GM12878 (cell line): ENCODE results near the gene SCNN1A. TPM values are rescaled to one million over a fixed set of nuclear protein-coding genes. Genes with fewer than 3 reads are reported as not detected.

Source experiments
- CHD4 ChIP-seq: fragments of 200-600 bp; sonication (generic); IDR thresholded peaks from 2 replicates; pipeline ENCODE4 v1.6.1; 2016; ENCODE audit warnings: mild to moderate bottlenecking
- CUX1 ChIP-seq: IDR thresholded peaks from 2 replicates; pipeline ENCODE4 v1.6.1; 2012; ENCODE audit warnings: improper control_type of control experiment, low read depth, low read length; ENCODE audit not compliant: insufficient replicate concordance
- EED ChIP-seq: sonication (generic); IDR thresholded peaks from 2 replicates; pipeline ENCODE4 v1.6.1; 2016; ENCODE audit warnings: antibody characterized with exemption, low read depth
- FOS ChIP-seq: IDR thresholded peaks from 3 replicates; pipeline ENCODE4 v1.6.1; 2011; ENCODE audit warnings: borderline replicate concordance; ENCODE audit not compliant: insufficient read length; ENCODE audit errors: extremely low read depth
- HSF1 ChIP-seq: fragments of 150-350 bp; IDR thresholded peaks from 2 replicates; pipeline ENCODE4 v1.6.1; 2014; ENCODE audit warnings: mild to moderate bottlenecking, low read depth, low read length
- MTA2 ChIP-seq: fragments of 450-650 bp; IDR thresholded peaks from 2 replicates; pipeline ENCODE4 v1.6.1; 2016; ENCODE audit warnings: low read depth, mild to moderate bottlenecking, moderate library complexity
- MYB ChIP-seq: fragments of 150-350 bp; IDR thresholded peaks from 2 replicates; pipeline ENCODE4 v1.6.1; 2014; ENCODE audit warnings: mild to moderate bottlenecking, low read depth, low read length, borderline replicate concordance
- NFYB ChIP-seq: IDR thresholded peaks from 2 replicates; pipeline ENCODE4 v1.6.1; 2011; ENCODE audit warnings: low read depth, mild to moderate bottlenecking, low read length, improper control_type of control experiment, moderate library complexity; ENCODE audit not compliant: insufficient read depth
- NR2C1 ChIP-seq: fragments of 450-650 bp; IDR thresholded peaks from 2 replicates; pipeline ENCODE4 v1.6.1; 2017; ENCODE audit warnings: antibody characterized with exemption, mild to moderate bottlenecking, moderate library complexity
- POLR2A ChIP-seq: IDR thresholded peaks from 2 replicates; pipeline ENCODE4 v1.6.1; 2011; ENCODE audit warnings: low read depth, mild to moderate bottlenecking, low read length
- POLR2AphosphoS5 ChIP-seq: IDR thresholded peaks from 2 replicates; pipeline ENCODE4 v1.6.1; 2011; ENCODE audit warnings: mild to moderate bottlenecking, low read length, inconsistent platforms
- RAD21 ChIP-seq: IDR thresholded peaks from 2 replicates; pipeline ENCODE4 v1.6.1; 2011; ENCODE audit warnings: mild to moderate bottlenecking, low read depth, low read length, moderate library complexity; ENCODE audit not compliant: insufficient read depth
- SUPT20H ChIP-seq: IDR thresholded peaks from 2 replicates; pipeline ENCODE4 v1.6.1; 2011; ENCODE audit warnings: low read depth, mild to moderate bottlenecking, low read length, moderate library complexity, borderline replicate concordance; ENCODE audit not compliant: control insufficient read depth
- TAF1 ChIP-seq: IDR thresholded peaks from 2 replicates; pipeline ENCODE4 v1.6.1; 2011; ENCODE audit warnings: mild to moderate bottlenecking, low read depth, low read length, borderline replicate concordance
- TARDBP ChIP-seq: IDR thresholded peaks from 2 replicates; pipeline ENCODE4 v1.6.1; 2016; ENCODE audit warnings: borderline replicate concordance
- TCF7 ChIP-seq: IDR thresholded peaks from 2 replicates; pipeline ENCODE4 v1.6.1; 2014; ENCODE audit warnings: antibody characterized with exemption, borderline replicate concordance
- YBX1 ChIP-seq: fragments of 450-650 bp; IDR thresholded peaks from 2 replicates; pipeline ENCODE4 v1.6.1; 2016; ENCODE audit warnings: antibody characterized with exemption
- ZNF217 ChIP-seq: fragments of 450-650 bp; IDR thresholded peaks from 2 replicates; pipeline ENCODE4 v1.6.1; 2017; ENCODE audit warnings: antibody characterized with exemption, mild to moderate bottlenecking
- polyA plus RNA-seq, 11 experiments: library from polyadenylated mRNA; depleted of rRNA in 4 of 11; unstranded in 6 of 11; stranded (reverse) in 5 of 11; fragments of >200 nt; fragmentation: Nextera tagmentation in 4 of 11; fragmentation: Illumina TruSeq in 1 of 11; extraction: Ambion mirVana in 4 of 11; extraction: Trizol in 1 of 11; gene quantifications; 1 replicate in 1 of 11; 2 replicates in 10 of 11; pipeline versions ENCODE4 v1.2.1 to v1.2.3, GENCODE V29; 2011 to 2016; ENCODE audit warnings: inconsistent platforms in 2 of 11, missing spikeins in 2 of 11, low read depth in 1 of 11
- total RNA-seq, 4 experiments: library from RNA; depleted of rRNA in 3 of 4; stranded (reverse); fragments of >200 nt in 3 of 4; fragmentation: Illumina TruSeq in 1 of 4; extraction: Trizol in 1 of 4; gene quantifications; 2 replicates each; pipeline versions ENCODE4 v1.2.1 to v1.2.3, GENCODE V29; 2013 to 2021
- TF ChIP-seq, protein P1 (sequence below): IDR thresholded peaks from 2 replicates; pipeline ENCODE4 v1.6.1; 2011; ENCODE audit warnings: borderline replicate concordance, low read depth, mild to moderate bottlenecking, moderate library complexity, low read length; ENCODE audit not compliant: insufficient read depth, poor library complexity, severe bottlenecking
- TF ChIP-seq, protein P2 (sequence below): fragments of 450-650 bp; IDR thresholded peaks from 2 replicates; pipeline ENCODE4 v1.6.1; 2017; ENCODE audit warnings: mild to moderate bottlenecking, low read depth, inconsistent platforms; ENCODE audit not compliant: poor library complexity, severe bottlenecking

The SCNN1A gene
- total and polyA plus RNA-seq, 10 of the 15 experiments (the other 5 are each of a cell fraction or from before 2014, with no cell fraction given), result 0.14 to 0.69 TPM; not detected in 8

DNA sequence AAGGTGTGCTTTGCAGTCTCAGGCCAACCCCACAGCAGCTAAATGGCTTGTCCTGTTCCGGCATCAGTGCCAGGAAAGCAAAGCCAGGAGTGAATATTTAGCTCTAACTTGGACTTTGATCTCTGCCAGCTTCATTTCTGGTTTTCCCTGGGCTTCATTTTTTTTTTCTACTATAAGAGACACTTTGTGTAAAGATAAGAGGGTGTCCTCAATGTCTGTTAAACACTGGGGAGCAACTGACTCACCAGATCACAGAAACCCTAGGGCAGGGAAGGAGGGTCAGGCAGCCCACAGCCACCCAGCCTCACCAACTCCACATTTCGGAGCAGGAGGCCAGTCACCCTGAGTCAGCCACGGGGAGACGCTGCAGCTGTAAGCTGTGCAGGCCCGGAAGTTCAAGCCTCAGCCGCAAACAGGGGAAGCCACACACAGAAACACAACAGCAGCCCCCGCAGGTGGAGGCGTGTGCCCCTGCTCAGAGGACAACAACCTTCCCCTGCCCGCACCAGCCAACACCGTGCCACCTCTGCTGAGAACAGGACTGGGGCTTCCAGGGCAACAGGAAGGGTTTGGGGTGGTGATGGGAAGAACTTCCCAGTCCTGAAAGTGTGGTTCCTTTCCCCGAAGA, 39.8 kb downstream of the SCNN1A start (continued):
- TF ChIP-seq FOS (no peak), POLR2A (peak; percentile 83), ZNF217 (no peak; the same call in 1 of the 2 replicates), SUPT20H (no peak), MTA2 (no peak; the same call in 1 of the 2 replicates), CHD4 (no peak), TCF7 (no peak), TARDBP (0 out of 2 replicates have a peak, but pooled peaks have one; percentile 5), NFYB (no peak), YBX1 (no peak), NR2C1 (0 out of 2 replicates have a peak, but pooled peaks have one; percentile 19), RAD21 (peak; percentile 75), CUX1 (no peak), TAF1 (peak; percentile 59; the same call in 1 of the 2 replicates), MYB (no peak), EED (peak; percentile 34; the same call in 1 of the 2 replicates), HSF1 (no peak), POLR2AphosphoS5 (peak; percentile 69)
- TF ChIP-seq, protein P1, sequence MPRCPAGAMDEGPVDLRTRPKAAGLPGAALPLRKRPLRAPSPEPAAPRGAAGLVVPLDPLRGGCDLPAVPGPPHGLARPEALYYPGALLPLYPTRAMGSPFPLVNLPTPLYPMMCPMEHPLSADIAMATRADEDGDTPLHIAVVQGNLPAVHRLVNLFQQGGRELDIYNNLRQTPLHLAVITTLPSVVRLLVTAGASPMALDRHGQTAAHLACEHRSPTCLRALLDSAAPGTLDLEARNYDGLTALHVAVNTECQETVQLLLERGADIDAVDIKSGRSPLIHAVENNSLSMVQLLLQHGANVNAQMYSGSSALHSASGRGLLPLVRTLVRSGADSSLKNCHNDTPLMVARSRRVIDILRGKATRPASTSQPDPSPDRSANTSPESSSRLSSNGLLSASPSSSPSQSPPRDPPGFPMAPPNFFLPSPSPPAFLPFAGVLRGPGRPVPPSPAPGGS, result no peak
- TF ChIP-seq, protein P2, sequence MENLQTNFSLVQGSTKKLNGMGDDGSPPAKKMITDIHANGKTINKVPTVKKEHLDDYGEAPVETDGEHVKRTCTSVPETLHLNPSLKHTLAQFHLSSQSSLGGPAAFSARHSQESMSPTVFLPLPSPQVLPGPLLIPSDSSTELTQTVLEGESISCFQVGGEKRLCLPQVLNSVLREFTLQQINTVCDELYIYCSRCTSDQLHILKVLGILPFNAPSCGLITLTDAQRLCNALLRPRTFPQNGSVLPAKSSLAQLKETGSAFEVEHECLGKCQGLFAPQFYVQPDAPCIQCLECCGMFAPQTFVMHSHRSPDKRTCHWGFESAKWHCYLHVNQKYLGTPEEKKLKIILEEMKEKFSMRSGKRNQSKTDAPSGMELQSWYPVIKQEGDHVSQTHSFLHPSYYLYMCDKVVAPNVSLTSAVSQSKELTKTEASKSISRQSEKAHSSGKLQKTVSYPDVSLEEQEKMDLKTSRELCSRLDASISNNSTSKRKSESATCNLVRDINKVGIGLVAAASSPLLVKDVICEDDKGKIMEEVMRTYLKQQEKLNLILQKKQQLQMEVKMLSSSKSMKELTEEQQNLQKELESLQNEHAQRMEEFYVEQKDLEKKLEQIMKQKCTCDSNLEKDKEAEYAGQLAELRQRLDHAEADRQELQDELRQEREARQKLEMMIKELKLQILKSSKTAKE, result peak; percentile 33
